Thyroid gland (tissue), 4 donors: ENCODE results near the gene ACTR3C.

Experiments used
- CTCF ChIP-seq, 6 experiments: fragments of 200-600 bp in 3 of 6; fragments of 450-650 bp in 3 of 6; sonication (generic) in 3 of 6; IDR thresholded peaks; one replicate each; pipeline ENCODE4 v1.5.1; 2016 to 2019; ENCODE audit warnings: antibody characterized with exemption in 6 of 6, mild to moderate bottlenecking in 2 of 6, inconsistent platforms in 1 of 6, moderate library complexity in 1 of 6
- POLR2A ChIP-seq, 2 donors: fragments of 450-650 bp; IDR thresholded peaks; one replicate each; pipeline ENCODE4 v1.6.1; 2017; ENCODE audit warnings: antibody characterized with exemption in 2 of 2, mild to moderate bottlenecking in 2 of 2, moderate library complexity in 1 of 2

DNA sequence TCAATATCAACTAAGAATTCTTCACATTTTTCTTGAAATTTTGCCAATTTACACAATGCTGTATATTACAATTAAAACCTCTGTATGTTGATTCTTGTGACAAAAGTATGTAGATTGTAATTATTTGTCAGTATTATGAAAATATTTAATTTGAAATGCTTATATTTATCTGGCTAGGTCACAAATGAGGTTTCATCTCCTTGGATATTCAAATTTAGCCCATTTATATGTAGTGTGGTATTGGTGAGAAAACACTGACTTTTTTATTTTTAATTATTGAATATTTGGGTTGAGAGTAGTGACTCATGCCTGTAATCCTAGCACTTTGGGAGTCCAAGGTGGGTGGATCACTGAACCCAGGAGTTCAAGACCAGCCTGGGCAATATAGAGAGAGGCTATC is 21.0 kb upstream of the ACTR3C start:
- TF ChIP-seq POLR2A (IDR thresholded peaks at IDR 0.05) (no peak), CTCF (IDR thresholded peaks at IDR 0.05) (no peak)
